Activated T-helper 1 cell treated with anti-CD3 and anti-CD28 coated beads, Interleukin-12 subunit alpha, Interleukin-12 subunit beta, Interleukin-2, Interleukin-4 antibody, amounts not matched to agents 30 ng/mL and 10 ng/mL and 1 ng/mL, durations not matched to agents 14 hours and 24 hours and 36 hours (primary cell): ENCODE results near the gene RPL10A. TPM values are rescaled to one million over a fixed set of nuclear protein-coding genes. Genes with fewer than 3 reads are reported as not detected.

Experiments used
- DNase-seq: peaks from one replicate; pipeline ENCODE4 v3.0.0; 2021; ENCODE audit warnings: low spot score
- H3K27ac Mint-ChIP-seq: one replicate; pipeline ENCODE4 v1.8.0; 2021; ENCODE audit warnings: mild to moderate bottlenecking, mixed read lengths
- H3K27me3 Mint-ChIP-seq: one replicate; pipeline ENCODE4 v1.8.0; 2022; ENCODE audit warnings: mild to moderate bottlenecking, moderate library complexity, mixed read lengths; ENCODE audit not compliant: insufficient read depth
- H3K36me3 Mint-ChIP-seq: one replicate; pipeline ENCODE4 v1.8.0; 2021; ENCODE audit warnings: low read depth, mixed read lengths
- H3K4me1 Mint-ChIP-seq: one replicate; pipeline ENCODE4 v1.8.0; 2021; ENCODE audit warnings: low read depth, mixed read lengths
- H3K4me3 Mint-ChIP-seq: one replicate; pipeline ENCODE4 v1.8.0; 2021; ENCODE audit warnings: mild to moderate bottlenecking, moderate library complexity, mixed read lengths
- H3K9me3 Mint-ChIP-seq: one replicate; pipeline ENCODE4 v1.8.0; 2021; ENCODE audit warnings: mixed read lengths
- intact Hi-C: fragments of 100-400 bp; cut with micrococcal nuclease; formaldehyde crosslinking; loops from one replicate; pipeline ENCODE4 v1.15.1; 2024
- total RNA-seq: library from RNA; stranded (reverse); gene quantifications from 2 replicates; pipeline ENCODE4 v1.2.3, GENCODE V29; 2022

The RPL10A gene
- total RNA-seq, 1 donor from 2014 or later, result 1,580 TPM

DNA sequence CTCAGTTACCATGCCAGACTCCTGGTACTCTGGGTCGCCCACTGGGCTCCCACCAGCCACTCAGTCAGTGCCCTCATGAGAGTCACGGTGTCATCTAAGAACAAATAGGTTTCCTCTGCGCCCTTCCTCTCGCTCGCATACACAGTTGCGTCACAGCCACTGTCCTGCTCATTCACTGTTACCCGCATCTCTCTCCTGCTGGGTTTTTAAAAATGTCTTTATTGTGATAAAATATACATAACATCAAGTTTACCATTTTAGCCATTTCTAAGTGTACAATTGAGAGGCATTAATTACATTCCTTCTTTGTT is 24.7 kb downstream of the RPL10A start:
- no peak overlapping the region for H3K4me3 Mint-ChIP-seq
- intact Hi-C loops, result no loop called here
- peaks cover 5% of the 10 kb centered on the region for H3K27me3 Mint-ChIP-seq
- no peak overlapping the region for H3K27ac Mint-ChIP-seq
- H3K4me1 Mint-ChIP-seq, result peaks cover 5% of the 10 kb centered on the region
- no peaks in the 10 kb centered on the region for H3K9me3 Mint-ChIP-seq
- DNase-seq, result no peak
- no peaks in the 10 kb centered on the region for H3K36me3 Mint-ChIP-seq

DNA sequence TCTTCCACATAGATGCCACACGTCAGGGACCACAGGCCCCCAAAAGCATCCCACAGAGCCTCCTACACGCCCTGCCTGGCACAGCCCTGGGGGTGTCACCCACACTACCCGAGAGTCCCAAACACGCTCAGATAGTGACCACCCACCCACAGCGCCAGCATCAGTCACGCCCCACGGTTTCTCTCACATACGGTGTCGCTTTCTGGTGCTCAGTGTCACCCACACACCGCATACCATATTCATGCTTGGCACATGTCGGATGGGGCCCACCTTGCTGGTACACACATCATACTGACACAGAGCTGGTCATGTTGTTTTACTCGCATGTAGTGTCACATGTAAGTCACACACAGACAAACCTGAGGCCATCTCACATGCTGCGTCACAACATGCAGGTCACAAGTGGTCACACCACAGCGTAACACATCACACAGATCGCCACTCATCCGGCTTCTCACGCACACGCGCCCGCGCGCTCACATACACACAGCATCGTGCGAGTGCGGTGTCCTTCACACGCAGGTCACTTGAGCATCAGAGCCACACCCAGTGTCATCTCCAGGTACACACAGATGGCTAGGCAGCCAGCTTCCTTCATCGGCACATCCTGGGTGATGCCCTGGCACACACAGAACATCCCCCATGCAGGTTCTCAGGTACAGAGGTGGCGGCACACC is 25.2 kb downstream of the RPL10A start:
- Mint-ChIP-seq H3K4me3 (no peak overlapping the region), H3K36me3 (no peaks in the 10 kb centered on the region), H3K27me3 (peaks cover 6% of the 10 kb centered on the region), H3K4me1 (peaks cover 5% of the 10 kb centered on the region), H3K9me3 (no peaks in the 10 kb centered on the region), H3K27ac (no peak overlapping the region)
- DNase-seq, result no peak
- intact Hi-C loops, result no loop called here

DNA sequence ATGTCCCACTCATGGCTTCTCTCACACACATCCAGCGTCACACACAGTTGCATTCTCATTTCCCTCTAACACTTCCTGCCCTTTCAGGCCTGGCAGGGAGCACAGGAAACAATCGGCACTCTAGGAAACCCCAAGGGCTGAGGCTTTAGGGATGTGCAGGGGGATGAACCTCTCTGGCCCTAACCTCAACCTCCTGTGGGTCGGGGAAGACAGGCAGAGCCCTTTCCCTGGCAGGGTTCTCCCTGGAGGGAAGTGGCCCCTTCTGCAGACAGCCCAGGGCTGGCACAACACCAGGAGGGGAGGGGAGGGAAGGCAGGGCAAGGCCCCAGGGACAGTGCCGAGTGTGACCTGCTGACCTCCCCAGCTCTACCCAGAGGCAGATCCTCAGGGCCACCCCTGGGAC is 26.0 kb downstream of the RPL10A start:
- peaks cover 13% of the 10 kb centered on the region for H3K27me3 Mint-ChIP-seq
- no peak overlapping the region for H3K27ac Mint-ChIP-seq
- intact Hi-C loops, result no loop called here
- H3K36me3 Mint-ChIP-seq, result no peaks in the 10 kb centered on the region
- no peak for DNase-seq
- H3K4me3 Mint-ChIP-seq, result no peak overlapping the region
- H3K4me1 Mint-ChIP-seq, result peaks cover 5% of the 10 kb centered on the region
- H3K9me3 Mint-ChIP-seq, result no peaks in the 10 kb centered on the region

DNA sequence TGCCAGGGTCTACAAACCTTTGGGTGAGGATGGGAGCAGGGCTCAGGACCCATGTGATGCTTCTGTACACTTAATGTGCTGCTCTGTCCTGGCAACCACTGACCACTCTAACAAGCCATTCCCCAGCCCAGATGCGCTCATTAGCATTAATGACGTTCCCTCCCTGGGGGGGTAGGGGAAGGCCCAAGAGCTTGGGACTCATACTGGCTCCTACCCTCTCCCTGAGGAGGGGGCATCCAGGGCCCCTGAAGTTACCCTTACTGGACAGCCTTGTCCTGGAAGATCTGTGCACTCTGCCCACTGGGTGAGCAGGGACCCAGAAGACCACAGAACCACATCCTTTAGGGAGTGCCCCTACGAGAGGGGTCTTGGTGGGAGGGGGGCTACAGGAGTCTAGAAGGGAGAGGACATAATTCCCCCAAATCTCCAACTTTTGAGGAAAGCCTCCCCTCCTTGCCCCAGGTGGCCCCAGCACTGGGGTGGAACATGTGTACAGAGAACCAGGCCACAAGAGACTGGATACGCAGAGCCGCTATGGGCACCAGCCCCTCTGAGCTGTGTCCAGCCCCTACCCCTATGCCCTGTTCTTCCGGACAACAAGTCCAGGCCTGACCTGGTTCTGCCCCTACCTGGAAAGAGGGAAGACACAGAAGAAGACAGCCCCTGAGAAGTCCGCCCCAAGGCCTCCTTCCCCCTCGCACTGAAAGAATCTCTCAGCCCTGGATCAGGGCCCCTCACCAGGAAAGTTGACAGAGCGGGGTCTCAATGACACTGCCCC is 27.2 kb downstream of the RPL10A start:
- peaks cover 5% of the 10 kb centered on the region for H3K4me1 Mint-ChIP-seq
- H3K27me3 Mint-ChIP-seq, result peaks cover 24% of the 10 kb centered on the region
- DNase-seq, result no peak
- no peak overlapping the region for H3K27ac Mint-ChIP-seq
- peak overlapping the region; percentile 73 for H3K4me3 Mint-ChIP-seq
- no peaks in the 10 kb centered on the region for H3K9me3 Mint-ChIP-seq
- H3K36me3 Mint-ChIP-seq, result no peaks in the 10 kb centered on the region
- intact Hi-C loops, result no loop called here

DNA sequence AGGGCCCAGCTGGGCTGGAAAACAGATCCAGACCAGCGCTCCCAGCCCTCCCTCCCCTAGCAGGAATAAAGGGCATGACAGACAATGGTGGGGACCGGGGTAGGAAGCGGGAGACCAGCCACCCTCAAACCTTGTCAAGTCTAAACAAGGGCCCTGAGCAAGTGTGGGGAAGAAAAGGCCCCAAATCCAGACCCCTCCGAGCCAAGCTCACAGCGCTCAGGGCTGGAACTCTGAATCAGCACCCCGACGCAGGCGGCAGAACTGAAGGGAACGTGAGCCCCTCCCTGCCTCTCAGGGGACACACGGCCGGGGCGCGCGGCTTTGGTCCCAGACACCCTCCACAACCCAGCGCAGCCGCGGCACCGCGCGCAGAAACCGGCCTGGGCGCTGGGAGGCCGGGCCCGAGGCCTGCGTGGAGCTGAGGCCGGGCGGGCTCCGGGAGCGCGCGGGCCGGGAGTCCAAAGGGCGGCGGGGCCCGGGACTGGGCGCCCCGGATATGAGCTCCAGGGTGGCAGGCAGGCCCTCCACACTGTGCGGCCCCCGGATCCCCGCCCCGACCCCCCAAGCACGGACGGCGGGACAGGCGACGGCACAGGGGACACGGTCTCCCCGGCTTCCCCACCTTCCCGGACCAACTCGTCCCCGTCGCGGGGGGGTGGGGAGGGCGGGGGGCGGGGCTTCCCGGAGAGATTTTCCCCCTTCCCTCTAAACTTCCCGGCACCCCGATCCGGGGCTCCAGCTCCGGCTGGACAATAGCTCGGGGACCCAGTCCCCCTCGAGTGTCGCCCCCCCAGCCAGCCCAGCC is 28.0 kb downstream of the RPL10A start:
- no peak for DNase-seq
- Mint-ChIP-seq H3K4me1 (peaks cover 5% of the 10 kb centered on the region), H3K36me3 (no peaks in the 10 kb centered on the region), H3K27ac (no peak overlapping the region), H3K9me3 (no peaks in the 10 kb centered on the region), H3K4me3 (peak overlapping the region; percentile 73), H3K27me3 (peaks cover 26% of the 10 kb centered on the region)
- intact Hi-C loops, result no loop called here

DNA sequence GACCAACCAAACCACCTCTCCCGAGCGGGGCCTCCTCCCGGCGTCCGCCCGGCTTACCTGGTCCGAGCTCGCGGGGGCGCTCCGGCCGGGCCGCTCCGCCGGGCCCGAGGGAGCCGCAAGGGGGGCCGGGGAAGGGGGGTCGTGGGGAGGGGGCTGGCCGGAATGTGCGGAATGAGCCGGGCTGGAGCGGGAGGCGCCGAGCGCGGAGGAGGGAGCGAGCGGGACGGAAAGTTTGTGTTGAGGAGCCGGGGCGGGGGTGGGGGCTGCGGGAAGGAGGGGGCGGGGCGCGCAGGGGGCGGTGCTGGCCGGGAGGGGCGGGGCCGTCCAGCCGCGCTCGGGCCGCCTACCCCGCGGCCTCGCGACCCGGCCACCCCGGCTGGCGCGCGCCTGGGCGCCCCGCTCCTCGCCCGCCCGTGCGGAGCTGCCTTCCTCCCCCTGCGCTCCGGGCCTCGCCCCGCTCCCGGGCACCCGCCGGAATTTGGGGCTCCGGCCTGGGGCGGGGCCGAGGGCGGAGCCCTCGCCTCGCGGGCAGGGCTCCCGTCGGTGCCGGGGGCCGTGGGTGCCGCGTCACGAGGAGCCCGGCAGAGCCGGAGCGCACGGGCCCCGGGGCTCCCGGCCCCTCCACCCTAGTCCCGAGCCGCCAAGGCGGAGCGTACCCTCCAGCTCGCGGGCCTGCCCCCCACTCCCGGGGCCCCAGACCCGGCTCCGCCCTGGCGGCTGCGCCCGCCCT is 28.8 kb downstream of the RPL10A start, which contains the start of gene TEAD3:
TEAD3 (minus strand) TSS at position 239 of the 730 bp plus-strand sequence.
- no peaks in the 10 kb centered on the region for H3K9me3 Mint-ChIP-seq
- peak within 1 kb of the TSS; percentile 65 for H3K27ac Mint-ChIP-seq
- peaks cover 26% of the 10 kb centered on the region for H3K27me3 Mint-ChIP-seq
- intact Hi-C loops, result loop anchor here (1.0 kb wide), 1 partner anchor 29 kb away; the partner anchor contains the start of gene RPL10A
- H3K36me3 Mint-ChIP-seq, result no peaks in the 10 kb centered on the region
- H3K4me3 Mint-ChIP-seq, result peak within 1 kb of the TSS; percentile 73
- peaks cover 5% of the 10 kb centered on the region for H3K4me1 Mint-ChIP-seq
- DNase-seq, result peak; percentile 38

DNA sequence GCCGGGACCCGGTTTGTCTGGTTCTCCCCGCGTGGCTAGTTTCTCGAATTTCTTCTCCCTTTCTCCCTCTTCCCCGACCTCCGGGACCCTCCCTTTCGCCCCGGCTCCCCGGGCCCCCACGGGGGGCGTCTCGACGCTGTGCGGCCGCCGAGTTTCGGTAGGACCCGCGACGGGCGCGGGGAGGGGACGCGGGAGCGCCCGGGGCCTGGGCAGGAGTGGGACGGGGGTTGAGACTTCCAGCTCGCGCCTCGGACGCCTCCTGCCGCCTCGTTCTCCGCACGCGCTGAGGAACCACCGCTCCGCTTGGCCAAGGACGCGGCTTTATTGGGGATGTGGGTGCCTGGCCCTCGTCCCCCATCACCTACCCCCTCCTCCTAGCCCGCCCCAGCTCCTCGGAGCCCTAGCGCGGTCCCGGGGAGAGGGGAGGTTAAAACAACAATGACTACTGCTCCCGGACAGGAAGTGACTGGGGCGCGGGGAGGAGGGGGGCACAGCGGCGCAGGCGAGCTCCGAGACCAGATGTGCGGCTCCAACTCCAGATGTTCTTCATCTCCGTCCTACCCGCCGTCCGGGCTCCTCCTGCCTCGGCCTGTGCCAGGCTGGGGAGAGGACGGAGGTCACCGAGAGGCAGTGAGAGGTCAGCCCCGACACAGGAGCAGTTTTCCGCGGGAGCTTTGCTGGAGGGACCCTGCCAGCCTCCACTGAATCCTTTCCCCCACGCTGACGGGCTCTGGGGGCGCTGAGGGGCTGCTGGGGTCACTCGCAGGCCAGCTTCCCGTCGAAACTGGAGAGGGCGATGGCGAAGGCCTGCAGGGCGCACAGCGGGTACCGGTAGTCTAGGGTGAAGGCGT is 29.6 kb downstream of the RPL10A start:
- Mint-ChIP-seq H3K4me1 (peaks cover 5% of the 10 kb centered on the region), H3K9me3 (no peaks in the 10 kb centered on the region), H3K27ac (peak overlapping the region; percentile 65), H3K36me3 (no peaks in the 10 kb centered on the region), H3K27me3 (peaks cover 27% of the 10 kb centered on the region), H3K4me3 (peak overlapping the region; percentile 63)
- intact Hi-C loops, result loop anchor here (1.0 kb wide), 2 partner anchors 29 to 45 kb away; partner anchors contain the start of genes FANCE and RPL10A
- DNase-seq, result peak; percentile 19

DNA sequence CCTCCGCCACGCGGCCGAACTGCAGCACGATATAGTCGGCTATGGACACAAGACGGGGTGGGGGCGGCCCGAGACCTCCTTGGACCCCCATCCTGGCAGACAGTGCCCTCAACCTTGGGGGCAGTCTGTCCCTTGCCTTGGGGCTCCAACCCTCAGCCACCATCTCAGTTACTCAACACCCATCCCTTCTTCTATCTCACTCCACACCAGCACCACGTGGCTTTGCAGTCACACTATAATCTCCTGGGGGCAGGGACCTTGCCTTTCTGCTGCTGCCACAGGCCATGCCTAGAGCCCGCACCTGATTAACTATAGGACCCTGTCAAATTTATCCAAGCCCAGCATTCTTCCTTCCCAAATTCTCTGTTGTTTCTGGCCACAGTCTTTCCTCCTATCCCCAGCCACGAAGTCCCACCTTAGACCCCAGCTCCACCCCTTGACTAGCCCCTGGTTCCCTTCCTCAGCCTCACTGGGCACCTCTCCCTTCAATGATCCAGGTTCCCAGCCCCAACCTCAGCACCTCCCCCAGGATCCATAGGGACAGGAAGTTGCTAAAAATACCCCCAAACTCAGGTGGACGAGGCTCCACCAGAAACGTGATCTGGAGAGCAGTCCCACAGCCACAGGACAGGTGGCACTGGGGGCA is 30.3 kb downstream of the RPL10A start:
- Mint-ChIP-seq H3K27me3 (peaks cover 32% of the 10 kb centered on the region), H3K27ac (no peak overlapping the region), H3K4me3 (peak overlapping the region; percentile 63), H3K36me3 (no peaks in the 10 kb centered on the region), H3K9me3 (no peaks in the 10 kb centered on the region), H3K4me1 (peaks cover 5% of the 10 kb centered on the region)
- no peak for DNase-seq
- intact Hi-C loops, result loop anchor here (1.0 kb wide), 1 partner anchor 46 kb away; the partner anchor contains the start of gene FANCE

DNA sequence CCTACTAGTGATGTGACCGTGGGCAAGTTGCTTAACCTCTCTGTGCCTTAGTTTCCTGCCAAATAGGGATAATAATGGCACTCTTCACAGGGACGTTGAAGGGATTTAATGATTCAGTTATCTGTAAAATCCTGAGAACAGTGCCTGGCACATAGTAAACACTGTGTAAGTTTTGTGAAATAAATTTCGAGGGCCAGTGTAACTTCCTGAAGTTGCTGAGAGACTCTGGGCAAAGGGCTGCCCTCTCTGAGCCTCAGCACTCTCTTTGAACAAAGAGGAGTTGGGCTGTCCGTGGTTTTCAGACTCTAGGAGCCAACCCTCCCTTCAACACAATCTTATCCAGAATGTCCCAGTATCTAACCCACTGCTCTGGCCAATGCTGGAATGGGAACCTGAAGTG is 31.2 kb downstream of the RPL10A start:
- H3K9me3 Mint-ChIP-seq, result no peaks in the 10 kb centered on the region
- intact Hi-C loops, result no loop called here
- DNase-seq, result no peak

DNA sequence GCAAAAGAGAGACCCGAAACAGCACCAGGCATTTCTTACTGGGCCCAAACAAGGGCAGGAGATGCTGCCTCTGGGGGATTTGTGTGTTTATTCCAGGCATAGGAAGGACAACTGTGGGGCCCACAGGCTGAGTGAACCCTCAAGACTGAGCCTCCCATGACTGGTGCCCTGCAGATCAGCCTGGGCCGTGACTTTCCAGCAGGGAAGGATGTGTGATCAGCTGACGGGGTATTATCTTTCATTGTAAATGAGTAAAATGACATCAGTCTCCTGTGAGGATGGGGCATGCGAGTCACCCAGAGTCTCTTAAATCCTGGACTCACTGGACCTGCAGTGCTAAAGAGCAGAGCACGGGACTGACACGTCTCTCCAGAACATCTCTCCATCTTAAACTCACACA is 32.6 kb downstream of the RPL10A start:
- H3K4me1 Mint-ChIP-seq, result no peaks in the 10 kb centered on the region
- no peaks in the 10 kb centered on the region for H3K9me3 Mint-ChIP-seq
- H3K4me3 Mint-ChIP-seq, result no peak overlapping the region
- no peaks in the 10 kb centered on the region for H3K36me3 Mint-ChIP-seq
- intact Hi-C loops, result no loop called here
- DNase-seq, result no peak
- peaks cover 32% of the 10 kb centered on the region for H3K27me3 Mint-ChIP-seq
- H3K27ac Mint-ChIP-seq, result no peak overlapping the region

More for the DNA sequence above, 31.2 kb downstream of the RPL10A start:
- H3K27me3 Mint-ChIP-seq, result peaks cover 36% of the 10 kb centered on the region
- no peaks in the 10 kb centered on the region for H3K4me1 Mint-ChIP-seq
- no peak overlapping the region for H3K27ac Mint-ChIP-seq
- H3K36me3 Mint-ChIP-seq, result no peaks in the 10 kb centered on the region
- no peak overlapping the region for H3K4me3 Mint-ChIP-seq

DNA sequence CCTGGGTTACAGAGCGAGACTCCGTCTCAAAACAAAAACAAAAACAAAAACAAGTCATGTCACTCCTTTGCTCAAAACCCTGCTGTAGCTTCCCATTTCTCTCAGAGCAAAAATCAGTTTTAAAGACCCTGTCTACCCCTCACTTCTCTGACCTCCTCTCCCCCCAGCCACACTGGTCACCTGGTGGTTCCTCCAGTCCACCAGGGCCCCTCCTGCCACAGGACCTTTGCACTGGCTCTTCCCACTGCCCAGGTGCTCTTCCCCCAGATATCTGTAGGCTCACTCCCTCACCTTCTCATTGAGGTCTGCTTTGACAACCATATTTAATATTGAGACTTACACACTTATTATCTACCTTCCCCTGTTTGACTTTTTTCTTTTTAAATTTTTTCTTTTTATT is 33.6 kb downstream of the RPL10A start:
- intact Hi-C loops, result no loop called here
- H3K36me3 Mint-ChIP-seq, result no peaks in the 10 kb centered on the region
- peaks cover 36% of the 10 kb centered on the region for H3K27me3 Mint-ChIP-seq
- H3K9me3 Mint-ChIP-seq, result no peaks in the 10 kb centered on the region
- H3K4me3 Mint-ChIP-seq, result no peak overlapping the region
- H3K4me1 Mint-ChIP-seq, result no peaks in the 10 kb centered on the region
- no peak for DNase-seq
- no peak overlapping the region for H3K27ac Mint-ChIP-seq
